ENCODE data around the gene JARID2. TPM values are rescaled to one million over a fixed set of nuclear protein-coding genes. Genes with fewer than 3 reads are reported as not detected.

Gene JARID2
- total RNA-seq, 2 experiments from 2014 or later, result 25.4 to 25.5 TPM

DNA sequence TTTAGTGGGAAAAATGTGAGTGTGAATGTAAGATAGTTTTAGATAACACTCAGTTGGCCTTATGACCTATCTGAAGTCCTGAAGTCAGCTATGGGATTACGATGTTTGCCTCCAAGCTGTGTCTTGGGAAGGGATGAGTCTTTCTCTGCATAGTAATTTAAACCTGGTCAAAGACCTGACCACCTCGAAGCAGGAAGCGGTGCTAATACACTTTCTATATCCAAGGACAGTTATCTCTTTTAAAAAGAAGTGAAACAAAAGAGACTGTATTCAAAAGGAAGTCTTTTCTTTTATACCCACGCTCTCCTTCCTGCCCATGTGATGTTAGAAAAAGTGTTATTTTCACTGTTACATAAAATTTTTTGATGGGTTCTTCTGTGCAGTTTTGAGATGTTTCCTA is 94.9 kb downstream of the JARID2 start:
- Mint-ChIP-seq H3K36me3 (ENCODE audit: low read depth) (peaks cover 8% of the 10 kb centered on the region), H3K4me1 (ENCODE audit: low read depth) (peaks cover 77% of the 10 kb centered on the region), H3K9me3 (no peaks in the 10 kb centered on the region), H3K4me3 (peak overlapping the region; percentile 66), H3K27ac (peak overlapping the region; percentile 86), H3K27me3 (no peaks in the 10 kb centered on the region)
- TF ChIP-seq CTCF (IDR thresholded peaks at IDR 0.05), result no peak
- ATAC-seq (peak; percentile 25), DNase-seq (no peak)
- intact Hi-C loops (cut with micrococcal nuclease), result no loop called here
- ChIA-PET POLR2A (interaction anchor here (1.7 to 2.4 kb wide), 2 partner anchors 8 to 92 kb away, joined by 5 to 8 read pairs; no protein-coding TSS in a partner anchor), CTCF (no interaction called here)

GRCh38 chr6:15341311-15342001 is 95.6 kb downstream of the JARID2 start:
- intact Hi-C loops (cut with micrococcal nuclease), result no loop called here
- Mint-ChIP-seq H3K36me3 (ENCODE audit: low read depth) (peaks cover 8% of the 10 kb centered on the region), H3K27ac (peak overlapping the region; percentile 86), H3K4me1 (ENCODE audit: low read depth) (peaks cover 79% of the 10 kb centered on the region), H3K27me3 (no peaks in the 10 kb centered on the region), H3K4me3 (peak overlapping the region; percentile 66), H3K9me3 (no peaks in the 10 kb centered on the region)
- CTCF ChIA-PET, result no interaction called here
- TF ChIP-seq CTCF (IDR thresholded peaks at IDR 0.05), result no peak
- DNase-seq (peak; percentile 40), ATAC-seq (peak; percentile 62)
- POLR2A ChIA-PET, result interaction anchor here (1.7 to 2.4 kb wide), 2 partner anchors 9 to 92 kb away, joined by 5 to 8 read pairs; no protein-coding TSS in a partner anchor

- ATAC-seq (no peak), DNase-seq (no peak)
- no peaks in the 10 kb centered on the region for H3K27me3 Mint-ChIP-seq
- TF ChIP-seq CTCF (IDR thresholded peaks at IDR 0.05), result no peak
- H3K4me1 Mint-ChIP-seq (ENCODE audit: low read depth), result peaks cover 79% of the 10 kb centered on the region
- intact Hi-C loops (cut with micrococcal nuclease), result no loop called here
- H3K9me3 Mint-ChIP-seq, result no peaks in the 10 kb centered on the region
- peak overlapping the region; percentile 58 for H3K27ac Mint-ChIP-seq
- CTCF ChIA-PET, result interaction anchor here (0.8 kb wide), 2 partner anchors 16 to 20 kb away, joined by 3 to 5 read pairs; no protein-coding TSS in a partner anchor
- H3K36me3 Mint-ChIP-seq (ENCODE audit: low read depth), result peaks cover 8% of the 10 kb centered on the region
- no peak overlapping the region for H3K4me3 Mint-ChIP-seq
- POLR2A ChIA-PET, result interaction anchor here (2.4 kb wide), 1 partner anchor 10 kb away, joined by 8 read pairs; no protein-coding TSS in a partner anchor
Observed at GRCh38 chr6:15342114-15342513, 96.2 kb downstream of the JARID2 start.

DNA sequence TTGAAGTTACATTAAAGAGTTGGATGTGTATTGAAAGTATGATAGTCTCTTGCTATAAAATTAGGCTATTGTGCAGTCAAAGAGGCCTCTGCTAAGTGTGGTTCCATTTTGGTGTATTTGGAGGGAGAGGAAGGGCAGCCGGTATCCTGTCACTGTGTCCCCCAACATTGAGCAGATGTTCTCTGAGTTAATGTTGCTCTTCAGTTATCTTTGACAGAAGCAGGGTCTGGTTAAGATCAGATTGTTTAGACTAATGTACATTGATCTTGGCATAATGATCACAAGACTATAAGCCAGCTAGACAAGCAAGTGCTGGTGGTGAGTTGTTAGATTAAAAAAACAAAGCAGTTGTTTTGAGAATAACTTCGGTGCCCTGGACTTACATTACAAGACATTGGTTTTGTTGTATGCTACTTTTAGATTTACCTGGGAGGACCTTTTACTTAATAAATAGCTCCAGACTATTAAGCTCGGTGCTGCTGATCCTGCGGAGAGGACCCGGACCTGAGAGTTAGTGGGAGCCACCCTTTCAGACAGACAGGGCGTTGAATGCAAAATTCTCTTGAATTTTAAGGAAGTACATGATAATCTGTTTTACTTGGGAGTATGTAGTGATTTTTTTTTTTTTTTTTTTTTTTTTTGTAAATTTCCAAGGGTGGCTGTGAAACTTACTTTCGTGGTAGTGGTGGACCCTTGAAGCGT is 97.8 kb downstream of the JARID2 start:
- CTCF ChIA-PET, result interaction anchor here (1.0 to 1.5 kb wide), 3 partner anchors 11 to 16 kb away, joined by 3 to 4 read pairs (median 4); no protein-coding TSS in a partner anchor
- POLR2A ChIA-PET, result interaction anchor here (0.8 to 1.2 kb wide), 3 partner anchors 13 to 96 kb away, joined by 3 to 4 read pairs (median 3); no protein-coding TSS in a partner anchor
- Mint-ChIP-seq H3K4me3 (peak overlapping the region; percentile 28), H3K9me3 (no peaks in the 10 kb centered on the region), H3K4me1 (ENCODE audit: low read depth) (peaks cover 76% of the 10 kb centered on the region), H3K36me3 (ENCODE audit: low read depth) (peaks cover 8% of the 10 kb centered on the region), H3K27me3 (no peaks in the 10 kb centered on the region), H3K27ac (peak overlapping the region; percentile 17)
- ATAC-seq, result no peak
- intact Hi-C loops (cut with micrococcal nuclease), result no loop called here
- no peak for TF ChIP-seq CTCF (IDR thresholded peaks at IDR 0.05)
- no peak for DNase-seq
